Body of pancreas (tissue), 4 donors: ENCODE results near the gene ADCY3. TPM values are rescaled to one million over a fixed set of nuclear protein-coding genes. Genes with fewer than 3 reads are reported as not detected.

Experiments used
- ATAC-seq: fragments of 150-250 bp; one replicate; pipeline ENCODE4 v1.9.1; 2016
- DNase-seq, 4 donors: peaks; one replicate each; pipeline ENCODE4 v3.0.0-alpha.2; 2019
- H3K27ac ChIP-seq, 4 donors: fragments of 200-600 bp; sonication (generic); 1 replicate in 3 of 4; 2 replicates in 1 of 4; pipeline versions ENCODE4 v1.5.1 to v1.6.1; 2016 to 2019; ENCODE audit warnings: mild to moderate bottlenecking in 1 of 4, mixed read lengths in 1 of 4, moderate library complexity in 1 of 4
- H3K27me3 ChIP-seq, 2 donors: fragments of 200-600 bp; sonication (generic); one replicate each; pipeline ENCODE4 v1.6.0; 2016; ENCODE audit warnings: mild to moderate bottlenecking in 1 of 2
- H3K36me3 ChIP-seq, 2 donors: fragments of 200-600 bp; sonication (generic); replicated peaks in 1 of 2; 2 replicates each; pipeline ENCODE4 v1.5.1; 2016; ENCODE audit warnings: low read depth in 2 of 2; ENCODE audit not compliant: insufficient read depth in 1 of 2
- H3K4me1 ChIP-seq: fragments of 200-600 bp; sonication (generic); one replicate; pipeline ENCODE4 v1.6.0; 2016
- H3K4me3 ChIP-seq, 2 donors: fragments of 200-600 bp; sonication (generic); 1 replicate in 1 of 2; 2 replicates in 1 of 2; pipeline ENCODE4 v1.5.1; 2016 to 2019
- H3K9me3 ChIP-seq, 3 donors: fragments of 200-600 bp; sonication (generic); 1 replicate in 2 of 3; 2 replicates in 1 of 3; pipeline ENCODE4 v1.5.1; 2016
- POLR2A ChIP-seq, 3 donors: fragments of 450-650 bp; IDR thresholded peaks; one replicate each; pipeline ENCODE4 v1.6.1; 2016; ENCODE audit warnings: antibody characterized with exemption in 3 of 3, mild to moderate bottlenecking in 2 of 3
- WGBS, 2 donors: methylation state at CpG; one replicate each; pipeline ENCODE4 v1.1.5; 2017; 5-methylcytosine and 5-hydroxymethylcytosine counted together
- intact Hi-C: fragments of 100-400 bp; cut with DNase I; formaldehyde crosslinking; loops from one replicate; pipeline ENCODE4 v1.15.1; 2023
- total RNA-seq, 2 donors: library from RNA; depleted of rRNA; stranded (reverse); fragments of >200 nt; gene quantifications; one replicate each; pipeline ENCODE4 v1.1.0, GENCODE V29; 2016
- TF ChIP-seq, protein P1 (sequence below), 7 experiments: fragments of 450-650 bp in 4 of 7; fragments of 200-600 bp in 3 of 7; sonication (generic) in 3 of 7; IDR thresholded peaks; one replicate each; pipeline ENCODE4 v1.5.1; 2016 to 2019; ENCODE audit warnings: antibody characterized with exemption in 7 of 7

ADCY3 gene
- total RNA-seq, 2 donors from 2014 or later: 17.1 to 63.9 TPM

DNA sequence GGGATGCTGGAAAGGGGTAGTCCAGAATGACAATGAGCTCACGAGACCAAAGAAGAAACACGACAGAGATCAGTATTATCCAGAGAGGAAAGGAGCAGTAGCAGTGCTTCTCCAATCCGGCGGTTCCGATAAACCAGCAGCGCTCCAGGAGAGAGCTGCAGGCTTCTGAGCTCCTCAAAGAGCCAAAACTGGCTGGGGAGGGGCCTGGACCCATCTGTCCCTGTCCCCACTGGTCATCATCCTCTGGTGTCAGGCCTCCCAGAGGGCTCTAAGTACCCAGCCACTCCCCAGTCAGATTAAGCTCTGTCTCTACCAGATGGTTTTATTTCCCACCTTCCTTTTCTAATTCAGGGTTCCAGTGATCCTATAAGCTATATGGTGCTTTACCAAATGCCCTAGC lies 28.5 kb upstream of the ADCY3 start:
- WGBS, 2 donors: 90 to 96% methylated on average over 6 of the region's 6 CpGs
- peaks cover 0 to 5% of the 10 kb centered on the region in 2 donors for H3K36me3 ChIP-seq
- H3K4me1 ChIP-seq: peaks cover 11% of the 10 kb centered on the region
- H3K27ac ChIP-seq: no peak overlapping the region
- no peak for DNase-seq
- ATAC-seq: no peak
- no peaks in the 10 kb centered on the region for H3K9me3 ChIP-seq
- intact Hi-C loops: no loop called here
- H3K27me3 ChIP-seq: no peaks in the 10 kb centered on the region
- H3K4me3 ChIP-seq: no peak overlapping the region
- no peak for TF ChIP-seq POLR2A (IDR thresholded peaks at IDR 0.05)
- TF ChIP-seq, protein P1, sequence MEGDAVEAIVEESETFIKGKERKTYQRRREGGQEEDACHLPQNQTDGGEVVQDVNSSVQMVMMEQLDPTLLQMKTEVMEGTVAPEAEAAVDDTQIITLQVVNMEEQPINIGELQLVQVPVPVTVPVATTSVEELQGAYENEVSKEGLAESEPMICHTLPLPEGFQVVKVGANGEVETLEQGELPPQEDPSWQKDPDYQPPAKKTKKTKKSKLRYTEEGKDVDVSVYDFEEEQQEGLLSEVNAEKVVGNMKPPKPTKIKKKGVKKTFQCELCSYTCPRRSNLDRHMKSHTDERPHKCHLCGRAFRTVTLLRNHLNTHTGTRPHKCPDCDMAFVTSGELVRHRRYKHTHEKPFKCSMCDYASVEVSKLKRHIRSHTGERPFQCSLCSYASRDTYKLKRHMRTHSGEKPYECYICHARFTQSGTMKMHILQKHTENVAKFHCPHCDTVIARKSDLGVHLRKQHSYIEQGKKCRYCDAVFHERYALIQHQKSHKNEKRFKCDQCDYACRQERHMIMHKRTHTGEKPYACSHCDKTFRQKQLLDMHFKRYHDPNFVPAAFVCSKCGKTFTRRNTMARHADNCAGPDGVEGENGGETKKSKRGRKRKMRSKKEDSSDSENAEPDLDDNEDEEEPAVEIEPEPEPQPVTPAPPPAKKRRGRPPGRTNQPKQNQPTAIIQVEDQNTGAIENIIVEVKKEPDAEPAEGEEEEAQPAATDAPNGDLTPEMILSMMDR (IDR thresholded peaks at IDR 0.05): no peak

GRCh38 chr2:24947561-24948157 lies 27.6 kb upstream of the ADCY3 start:
- H3K27me3 ChIP-seq: no peaks in the 10 kb centered on the region
- no peaks in the 10 kb centered on the region for H3K9me3 ChIP-seq
- TF ChIP-seq POLR2A (IDR thresholded peaks at IDR 0.05): no peak
- TF ChIP-seq, protein P1 (IDR thresholded peaks at IDR 0.05): no peak
- H3K27ac ChIP-seq: no peak overlapping the region
- peaks cover 0 to 5% of the 10 kb centered on the region in 2 donors for H3K36me3 ChIP-seq
- ATAC-seq (no peak), DNase-seq (peak in 1 of 4 donors; percentile 35)
- intact Hi-C loops: no loop called here
- WGBS, 2 donors: 72 to 77% methylated on average over 3 of the region's 3 CpGs
- no peak overlapping the region for H3K4me3 ChIP-seq
- H3K4me1 ChIP-seq: peaks cover 11% of the 10 kb centered on the region

- peaks cover 0 to 3% of the 10 kb centered on the region in 2 donors for H3K36me3 ChIP-seq
- DNase-seq: no peak
- no peak overlapping the region for H3K27ac ChIP-seq
- peaks cover 11% of the 10 kb centered on the region for H3K4me1 ChIP-seq
- H3K9me3 ChIP-seq: no peaks in the 10 kb centered on the region
- intact Hi-C loops: no loop called here
- no peak overlapping the region for H3K4me3 ChIP-seq
- ATAC-seq: no peak
- 91 to 97% methylated on average over 4 of the region's 4 CpGs for WGBS, 2 donors
- no peaks in the 10 kb centered on the region for H3K27me3 ChIP-seq
- no peak for TF ChIP-seq POLR2A (IDR thresholded peaks at IDR 0.05)
- TF ChIP-seq, protein P1 (IDR thresholded peaks at IDR 0.05): no peak
Measured at GRCh38 chr2:24945907-24946306, 25.9 kb upstream of the ADCY3 start.

- Histone ChIP-seq H3K36me3 (peaks cover 0 to 3% of the 10 kb centered on the region in 2 donors), H3K27ac (no peak overlapping the region), H3K4me3 (no peak overlapping the region), H3K27me3 (no peaks in the 10 kb centered on the region), H3K4me1 (peaks cover 7% of the 10 kb centered on the region), H3K9me3 (no peaks in the 10 kb centered on the region)
- TF ChIP-seq, protein P1 (IDR thresholded peaks at IDR 0.05): no peak
- TF ChIP-seq POLR2A (IDR thresholded peaks at IDR 0.05): no peak
- WGBS, 2 donors: 75 to 84% methylated on average over 7 of the region's 7 CpGs
- ATAC-seq (no peak), DNase-seq (no peak)
- intact Hi-C loops: no loop called here
Measured at GRCh38 chr2:24943427-24944053, 23.5 kb upstream of the ADCY3 start.

GRCh38 chr2:24939353-24939752 lies 19.3 kb upstream of the ADCY3 start:
- DNase-seq: no peak
- WGBS, 2 donors: 59 to 71% methylated on average over 6 of the region's 6 CpGs
- Histone ChIP-seq H3K9me3 (no peaks in the 10 kb centered on the region), H3K27ac (no peak overlapping the region), H3K4me1 (no peaks in the 10 kb centered on the region), H3K27me3 (no peaks in the 10 kb centered on the region), H3K4me3 (no peak overlapping the region), H3K36me3 (no peaks in the 10 kb centered on the region)
- no peak for ATAC-seq
- TF ChIP-seq, protein P1 (IDR thresholded peaks at IDR 0.05): no peak
- no peak for TF ChIP-seq POLR2A (IDR thresholded peaks at IDR 0.05)
- intact Hi-C loops: no loop called here
